Activated naive CD8-positive, alpha-beta T cell treated with anti-CD3 and anti-CD28 coated beads, Interleukin-2, amount 50 U/mL, for 24 hours (primary cell): ENCODE data around the gene ORM2.

ENCODE experiments used
- ATAC-seq: fragments of 150-1000 bp; cut with Tn5 transposase; one replicate; pipeline ENCODE4 v1.10.0; 2021
- DNase-seq: peaks from one replicate; pipeline ENCODE4 v3.0.0; 2021
- H3K27ac Mint-ChIP-seq: one replicate; pipeline ENCODE4 v1.8.0; 2021; ENCODE audit warnings: mild to moderate bottlenecking, mixed read lengths
- H3K27me3 Mint-ChIP-seq: one replicate; pipeline ENCODE4 v1.8.0; 2021; ENCODE audit warnings: mixed read lengths
- H3K36me3 Mint-ChIP-seq: one replicate; pipeline ENCODE4 v1.8.0; 2021; ENCODE audit warnings: low read depth, mixed read lengths
- H3K4me1 Mint-ChIP-seq: one replicate; pipeline ENCODE4 v1.8.0; 2021; ENCODE audit warnings: mixed read lengths
- H3K4me3 Mint-ChIP-seq: one replicate; pipeline ENCODE4 v1.8.0; 2021; ENCODE audit warnings: mild to moderate bottlenecking, moderate library complexity, mixed read lengths
- H3K9me3 Mint-ChIP-seq: one replicate; pipeline ENCODE4 v1.8.0; 2021; ENCODE audit warnings: mixed read lengths

ORM2 gene

GRCh38 chr9:114302727-114303126 lies 26.9 kb upstream of the ORM2 start:
- Mint-ChIP-seq H3K4me3 (no peak overlapping the region), H3K36me3 (no peaks in the 10 kb centered on the region), H3K27me3 (peaks cover 1% of the 10 kb centered on the region), H3K9me3 (no peaks in the 10 kb centered on the region), H3K27ac (no peak overlapping the region), H3K4me1 (peaks cover 2% of the 10 kb centered on the region)
- DNase-seq: no peak
- ATAC-seq: no peak

- H3K27ac Mint-ChIP-seq: no peak overlapping the region
- ATAC-seq (no peak), DNase-seq (no peak)
- no peaks in the 10 kb centered on the region for H3K9me3 Mint-ChIP-seq
- H3K36me3 Mint-ChIP-seq: no peaks in the 10 kb centered on the region
- H3K27me3 Mint-ChIP-seq: peaks cover 1% of the 10 kb centered on the region
- H3K4me3 Mint-ChIP-seq: no peak overlapping the region
- H3K4me1 Mint-ChIP-seq: peaks cover 2% of the 10 kb centered on the region
Measured at GRCh38 chr9:114303571-114303970, 26.1 kb upstream of the ORM2 start.

GRCh38 chr9:114303977-114304376 lies 25.7 kb upstream of the ORM2 start:
- no peak for ATAC-seq
- Mint-ChIP-seq H3K27me3 (no peaks in the 10 kb centered on the region), H3K4me3 (no peak overlapping the region)

GRCh38 chr9:114304416-114305188 lies 25.1 kb upstream of the ORM2 start:
- Mint-ChIP-seq H3K9me3 (no peaks in the 10 kb centered on the region), H3K27ac (no peak overlapping the region), H3K4me1 (peaks cover 2% of the 10 kb centered on the region), H3K27me3 (no peaks in the 10 kb centered on the region), H3K4me3 (no peak overlapping the region), H3K36me3 (no peaks in the 10 kb centered on the region)
- ATAC-seq (no peak), DNase-seq (no peak)

More at GRCh38 chr9:114303977-114304376, 25.7 kb upstream of the ORM2 start:
- no peak for DNase-seq
- Mint-ChIP-seq H3K27ac (no peak overlapping the region), H3K36me3 (no peaks in the 10 kb centered on the region), H3K4me1 (peaks cover 2% of the 10 kb centered on the region), H3K9me3 (no peaks in the 10 kb centered on the region)

- no peak for ATAC-seq
- H3K36me3 Mint-ChIP-seq: no peaks in the 10 kb centered on the region
- H3K4me3 Mint-ChIP-seq: no peak overlapping the region
- no peak for DNase-seq
- H3K9me3 Mint-ChIP-seq: no peaks in the 10 kb centered on the region
- no peaks in the 10 kb centered on the region for H3K27me3 Mint-ChIP-seq
- no peak overlapping the region for H3K27ac Mint-ChIP-seq
- peaks cover 2% of the 10 kb centered on the region for H3K4me1 Mint-ChIP-seq
Measured at GRCh38 chr9:114307899-114308267, 21.8 kb upstream of the ORM2 start.

- ATAC-seq (no peak), DNase-seq (no peak)
- H3K9me3 Mint-ChIP-seq: no peaks in the 10 kb centered on the region
- H3K36me3 Mint-ChIP-seq: no peaks in the 10 kb centered on the region
- H3K4me3 Mint-ChIP-seq: no peak overlapping the region
- peaks cover 2% of the 10 kb centered on the region for H3K4me1 Mint-ChIP-seq
- no peak overlapping the region for H3K27ac Mint-ChIP-seq
- no peaks in the 10 kb centered on the region for H3K27me3 Mint-ChIP-seq
Measured at GRCh38 chr9:114308361-114308950, 21.2 kb upstream of the ORM2 start.

GRCh38 chr9:114309096-114309495 lies 20.6 kb upstream of the ORM2 start:
- Mint-ChIP-seq H3K27ac (no peak overlapping the region), H3K4me3 (no peak overlapping the region), H3K9me3 (no peaks in the 10 kb centered on the region), H3K27me3 (no peaks in the 10 kb centered on the region), H3K36me3 (no peaks in the 10 kb centered on the region), H3K4me1 (peaks cover 2% of the 10 kb centered on the region)
- no peak for ATAC-seq
- no peak for DNase-seq

GRCh38 chr9:114310471-114311450 lies 18.9 kb upstream of the ORM2 start:
- Mint-ChIP-seq H3K27ac (no peak overlapping the region), H3K9me3 (no peaks in the 10 kb centered on the region), H3K36me3 (no peaks in the 10 kb centered on the region), H3K27me3 (no peaks in the 10 kb centered on the region), H3K4me1 (no peaks in the 10 kb centered on the region), H3K4me3 (no peak overlapping the region)
- no peak for DNase-seq
- ATAC-seq: no peak

- H3K4me1 Mint-ChIP-seq: no peaks in the 10 kb centered on the region
- no peaks in the 10 kb centered on the region for H3K9me3 Mint-ChIP-seq
- ATAC-seq (no peak), DNase-seq (no peak)
- no peak overlapping the region for H3K4me3 Mint-ChIP-seq
- no peaks in the 10 kb centered on the region for H3K36me3 Mint-ChIP-seq
- no peaks in the 10 kb centered on the region for H3K27me3 Mint-ChIP-seq
- H3K27ac Mint-ChIP-seq: no peak overlapping the region
Measured at GRCh38 chr9:114311571-114312512, 17.8 kb upstream of the ORM2 start.

- Mint-ChIP-seq H3K27me3 (no peaks in the 10 kb centered on the region), H3K4me1 (no peaks in the 10 kb centered on the region), H3K9me3 (no peaks in the 10 kb centered on the region), H3K27ac (no peak overlapping the region), H3K36me3 (no peaks in the 10 kb centered on the region), H3K4me3 (no peak overlapping the region)
- ATAC-seq (no peak), DNase-seq (no peak)
Measured at GRCh38 chr9:114312513-114312875, 17.2 kb upstream of the ORM2 start.

GRCh38 chr9:114313186-114313585 lies 16.5 kb upstream of the ORM2 start:
- H3K36me3 Mint-ChIP-seq: no peaks in the 10 kb centered on the region
- peaks cover 3% of the 10 kb centered on the region for H3K4me1 Mint-ChIP-seq
- H3K4me3 Mint-ChIP-seq: no peak overlapping the region
- H3K27me3 Mint-ChIP-seq: peaks cover 1% of the 10 kb centered on the region
- no peaks in the 10 kb centered on the region for H3K9me3 Mint-ChIP-seq
- DNase-seq (no peak), ATAC-seq (no peak)
- H3K27ac Mint-ChIP-seq: no peak overlapping the region

- peaks cover 3% of the 10 kb centered on the region for H3K4me1 Mint-ChIP-seq
- peaks cover 5% of the 10 kb centered on the region for H3K27me3 Mint-ChIP-seq
- ATAC-seq (no peak), DNase-seq (no peak)
- no peak overlapping the region for H3K4me3 Mint-ChIP-seq
- H3K36me3 Mint-ChIP-seq: no peaks in the 10 kb centered on the region
- no peaks in the 10 kb centered on the region for H3K9me3 Mint-ChIP-seq
- no peak overlapping the region for H3K27ac Mint-ChIP-seq
Measured at GRCh38 chr9:114314256-114314867, 15.3 kb upstream of the ORM2 start.

GRCh38 chr9:114314881-114315722 lies 14.6 kb upstream of the ORM2 start:
- Mint-ChIP-seq H3K27me3 (peaks cover 6% of the 10 kb centered on the region), H3K4me1 (peaks cover 3% of the 10 kb centered on the region), H3K4me3 (no peak overlapping the region), H3K9me3 (no peaks in the 10 kb centered on the region), H3K36me3 (no peaks in the 10 kb centered on the region), H3K27ac (no peak overlapping the region)
- DNase-seq: no peak
- no peak for ATAC-seq
